NAMALWA (cell line): ENCODE measurements around the gene FCRL5.
"Not testable (repeated sequence)": the region's sequence is repeated elsewhere in the genome, so short reads cannot be mapped to it uniquely, and the experiment has no call there.

ENCODE experiments used
- DNase-seq: peaks from one replicate; pipeline ENCODE4 v3.0.0-alpha.2; 2015; ENCODE audit warnings: low spot score

The FCRL5 gene

GRCh38 chr1:157551694-157552693 lies at the start of gene FCRL5:
TSS of gene FCRL5 (minus strand) at chr1:157552515. CDS start at chr1:157552362, 153 bp downstream.
- DNase-seq = peak; percentile 81

- no peak for DNase-seq
These were observed 47.9 kb upstream of the FCRL5 start for GRCh38 chr1:157600236-157600635.

GRCh38 chr1:157597959-157598667 lies 45.8 kb upstream of the FCRL5 start, which contains the start of gene FCRL4:
TSS of gene FCRL4 (minus strand) at chr1:157598085. CDS start at chr1:157597944, 141 bp downstream.
- DNase-seq = peak; percentile 22

- DNase-seq = no peak
These were observed 44.1 kb upstream of the FCRL5 start for GRCh38 chr1:157596384-157596783.

GRCh38 chr1:157595356-157595755 lies 43.0 kb upstream of the FCRL5 start:
- peak; percentile 67 for DNase-seq

- no peak for DNase-seq
These were observed 33.7 kb upstream of the FCRL5 start for GRCh38 chr1:157585984-157586383.

- no peak for DNase-seq
These were observed 32.2 kb upstream of the FCRL5 start for GRCh38 chr1:157584503-157584902.

GRCh38 chr1:157580828-157581210 lies 28.5 kb upstream of the FCRL5 start:
- DNase-seq = no peak

GRCh38 chr1:157580179-157580827 lies 28.0 kb upstream of the FCRL5 start:
- DNase-seq = peak; percentile 92

- no peak for DNase-seq
These were observed 25.1 kb upstream of the FCRL5 start for GRCh38 chr1:157577420-157577819.

- DNase-seq = no peak
These were observed 23.4 kb upstream of the FCRL5 start for GRCh38 chr1:157575744-157576143.

GRCh38 chr1:157574836-157575235 lies 22.5 kb upstream of the FCRL5 start:
- DNase-seq = no peak

- peak; percentile 92 for DNase-seq
These were observed 14.4 kb upstream of the FCRL5 start for GRCh38 chr1:157566484-157567300.

GRCh38 chr1:157562515-157562914 lies 10.2 kb upstream of the FCRL5 start:
- peak; percentile 77 for DNase-seq

GRCh38 chr1:157558119-157558518 lies 5.8 kb upstream of the FCRL5 start:
- DNase-seq = no peak

GRCh38 chr1:157548081-157548480 lies 4.2 kb downstream of the FCRL5 start:
- DNase-seq = not testable (repeated sequence)

GRCh38 chr1:157542676-157543075 lies 9.6 kb downstream of the FCRL5 start:
- DNase-seq = no peak

GRCh38 chr1:157540852-157541251 lies 11.5 kb downstream of the FCRL5 start:
- DNase-seq = no peak

- DNase-seq = no peak
These were observed 12.1 kb downstream of the FCRL5 start for GRCh38 chr1:157540160-157540748.

- DNase-seq = no peak
These were observed 12.7 kb downstream of the FCRL5 start for GRCh38 chr1:157539568-157539967.

- no peak for DNase-seq
These were observed 19.7 kb downstream of the FCRL5 start for GRCh38 chr1:157532569-157532968.
